OCI-LY1 (cell line): Measurements from ENCODE around the gene ARL8B.

ENCODE experiments used
- H2AFZ ChIP-seq: fragments of 200-600 bp; sonication (generic), shearing (Covaris generic); 2 replicates; pipeline ENCODE4 v1.6.0; 2014; ENCODE audit warnings: antibody characterized with exemption, mild to moderate bottlenecking, low read length
- H3F3A ChIP-seq: fragments of 200-600 bp; sonication (generic), shearing (Covaris generic); 2 replicates; pipeline ENCODE4 v1.6.0; 2014; ENCODE audit warnings: mild to moderate bottlenecking, antibody characterized with exemption, low read length, moderate library complexity; ENCODE audit not compliant: insufficient read depth
- H3K27ac ChIP-seq: fragments of 200-600 bp; sonication (generic); 2 replicates; pipeline ENCODE4 v1.5.1; 2014; ENCODE audit warnings: low read length, mixed run types, mild to moderate bottlenecking, low read depth; ENCODE audit not compliant: poor library complexity, severe bottlenecking
- H3K27me3 ChIP-seq: fragments of 200-600 bp; sonication (generic); 2 replicates; pipeline ENCODE4 v1.6.0; 2014; ENCODE audit warnings: antibody characterized with exemption, mild to moderate bottlenecking, low read length, moderate library complexity; ENCODE audit not compliant: insufficient read depth
- H3K36me3 ChIP-seq: fragments of 200-600 bp; sonication (generic); 2 replicates; pipeline ENCODE4 v1.6.1; 2014; ENCODE audit warnings: mild to moderate bottlenecking, antibody characterized with exemption, low read length, moderate library complexity, mixed read lengths; ENCODE audit not compliant: insufficient read depth
- H3K4me1 ChIP-seq: fragments of 200-600 bp; sonication (generic); 2 replicates; pipeline ENCODE4 v1.5.1; 2014; ENCODE audit warnings: mild to moderate bottlenecking, low read length, moderate library complexity; ENCODE audit not compliant: insufficient read depth, severe bottlenecking
- H3K4me2 ChIP-seq: fragments of 200-600 bp; sonication (generic), shearing (Covaris generic); 2 replicates; pipeline ENCODE4 v1.6.1; 2014; ENCODE audit warnings: low read length
- H3K4me3 ChIP-seq: fragments of 200-600 bp; sonication (generic); 2 replicates; pipeline ENCODE4 v1.5.1; 2014; ENCODE audit warnings: low read length, low read depth, mild to moderate bottlenecking, mixed read lengths; ENCODE audit not compliant: poor library complexity, severe bottlenecking
- H3K79me2 ChIP-seq: fragments of 200-600 bp; shearing (Covaris generic); 2 replicates; pipeline ENCODE4 v1.6.1; 2016; ENCODE audit warnings: mixed run types, low read length, mixed read lengths; ENCODE audit not compliant: insufficient read depth
- H3K9ac ChIP-seq: fragments of 200-600 bp; sonication (generic), shearing (Covaris generic); 2 replicates; pipeline ENCODE4 v1.6.1; 2014; ENCODE audit warnings: mild to moderate bottlenecking, low read length, mixed read lengths
- H3K9me2 ChIP-seq: fragments of 200-600 bp; sonication (generic), shearing (Covaris generic); 2 replicates; pipeline ENCODE4 v1.6.1; 2014; ENCODE audit warnings: low read depth, mild to moderate bottlenecking, low read length, mixed read lengths
- H3K9me3 ChIP-seq: fragments of 200-600 bp; shearing (Covaris generic); 2 replicates; pipeline ENCODE4 v1.6.1; 2014; ENCODE audit warnings: low read length, mixed read lengths
- H4K20me1 ChIP-seq: fragments of 200-600 bp; sonication (generic), shearing (Covaris generic); 2 replicates; pipeline ENCODE4 v1.6.0; 2016; ENCODE audit warnings: mild to moderate bottlenecking, low read length; ENCODE audit not compliant: insufficient read depth
- EZH2 ChIP-seq: fragments of 200-600 bp; sonication (generic), shearing (Covaris generic); IDR thresholded peaks from 2 replicates; pipeline ENCODE4 v1.8.0; 2017; ENCODE audit warnings: borderline replicate concordance, mixed run types, mild to moderate bottlenecking, antibody characterized with exemption, low read length, moderate library complexity, mixed read lengths
- TF ChIP-seq, protein P1 (sequence below): fragments of 200-600 bp; sonication (generic), shearing (Covaris generic); IDR thresholded peaks from 2 replicates; pipeline ENCODE4 v1.5.1; 2017; ENCODE audit warnings: mild to moderate bottlenecking, antibody characterized with exemption, low read length, moderate library complexity, mixed read lengths

ARL8B gene

DNA sequence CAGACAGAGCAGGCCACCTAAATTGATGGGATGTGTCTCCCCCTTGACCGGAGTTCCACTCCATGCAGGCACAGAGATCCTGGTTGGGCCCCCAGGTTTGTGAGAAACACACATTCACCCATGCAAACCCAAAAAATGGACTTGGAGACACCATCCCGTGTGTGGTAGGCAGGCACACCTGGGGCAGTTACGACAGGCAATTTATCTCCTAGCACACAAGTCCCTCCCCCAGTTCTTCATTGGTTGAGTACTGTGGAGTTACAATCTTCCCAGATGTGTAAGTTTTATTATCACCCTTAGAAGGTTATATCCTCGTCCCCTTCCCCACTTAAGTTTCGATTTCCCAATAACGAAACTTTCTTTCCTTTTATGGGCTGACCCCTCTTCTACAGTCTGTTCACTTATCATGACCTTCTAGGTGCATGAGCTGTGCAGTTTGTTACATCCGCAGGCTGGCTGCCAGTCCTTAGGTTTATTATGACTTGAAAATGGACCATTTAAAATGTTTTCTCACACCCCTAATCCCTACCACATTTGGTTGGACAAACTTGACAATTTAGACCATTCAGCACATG, 27.3 kb downstream of the ARL8B start:
- no peak overlapping the region for H3K9ac ChIP-seq
- H3K27me3 ChIP-seq = no peaks in the 10 kb centered on the region
- no peak overlapping the region for H3K4me2 ChIP-seq
- H3F3A ChIP-seq = no peaks in the 10 kb centered on the region
- peaks cover 41% of the 10 kb centered on the region for H3K36me3 ChIP-seq
- peaks cover 89% of the 10 kb centered on the region for H3K79me2 ChIP-seq
- H4K20me1 ChIP-seq = no peaks in the 10 kb centered on the region
- peaks cover 11% of the 10 kb centered on the region; the same call in 1 of the 2 replicates for H3K9me3 ChIP-seq
- TF ChIP-seq EZH2 = no peak
- TF ChIP-seq, protein P1, sequence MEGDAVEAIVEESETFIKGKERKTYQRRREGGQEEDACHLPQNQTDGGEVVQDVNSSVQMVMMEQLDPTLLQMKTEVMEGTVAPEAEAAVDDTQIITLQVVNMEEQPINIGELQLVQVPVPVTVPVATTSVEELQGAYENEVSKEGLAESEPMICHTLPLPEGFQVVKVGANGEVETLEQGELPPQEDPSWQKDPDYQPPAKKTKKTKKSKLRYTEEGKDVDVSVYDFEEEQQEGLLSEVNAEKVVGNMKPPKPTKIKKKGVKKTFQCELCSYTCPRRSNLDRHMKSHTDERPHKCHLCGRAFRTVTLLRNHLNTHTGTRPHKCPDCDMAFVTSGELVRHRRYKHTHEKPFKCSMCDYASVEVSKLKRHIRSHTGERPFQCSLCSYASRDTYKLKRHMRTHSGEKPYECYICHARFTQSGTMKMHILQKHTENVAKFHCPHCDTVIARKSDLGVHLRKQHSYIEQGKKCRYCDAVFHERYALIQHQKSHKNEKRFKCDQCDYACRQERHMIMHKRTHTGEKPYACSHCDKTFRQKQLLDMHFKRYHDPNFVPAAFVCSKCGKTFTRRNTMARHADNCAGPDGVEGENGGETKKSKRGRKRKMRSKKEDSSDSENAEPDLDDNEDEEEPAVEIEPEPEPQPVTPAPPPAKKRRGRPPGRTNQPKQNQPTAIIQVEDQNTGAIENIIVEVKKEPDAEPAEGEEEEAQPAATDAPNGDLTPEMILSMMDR = no peak
- peaks cover 7% of the 10 kb centered on the region for H3K4me1 ChIP-seq
- H3K9me2 ChIP-seq = no peaks in the 10 kb centered on the region
- no peak overlapping the region for H2AFZ ChIP-seq
- no peak overlapping the region for H3K4me3 ChIP-seq
- H3K27ac ChIP-seq = no peak overlapping the region

DNA sequence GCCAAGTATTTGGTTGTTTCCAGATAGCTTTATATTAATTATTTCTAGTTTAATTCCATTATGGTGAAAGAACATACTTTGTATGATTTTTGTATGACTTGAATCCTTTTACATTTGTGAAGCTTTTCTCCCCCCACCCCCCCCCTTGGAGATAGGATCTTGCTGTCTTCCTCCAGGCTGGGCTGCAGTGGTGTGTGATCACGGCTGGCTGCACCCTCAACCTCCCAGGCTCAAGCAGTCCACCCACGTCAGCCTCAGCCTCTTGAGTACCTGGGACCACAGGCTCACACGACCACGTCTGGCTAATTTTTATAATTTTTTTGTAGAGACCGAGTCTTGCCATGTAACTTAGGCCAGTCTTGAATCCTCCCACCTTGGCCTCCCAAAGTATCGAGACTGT, 29.5 kb downstream of the ARL8B start:
- Histone ChIP-seq H3K4me2 (no peak overlapping the region), H3K27ac (no peak overlapping the region), H4K20me1 (no peaks in the 10 kb centered on the region), H3K9ac (no peak overlapping the region), H3K36me3 (peaks cover 22% of the 10 kb centered on the region), H3F3A (no peaks in the 10 kb centered on the region), H3K4me3 (no peak overlapping the region), H2AFZ (no peak overlapping the region), H3K4me1 (peaks cover 7% of the 10 kb centered on the region), H3K9me2 (no peaks in the 10 kb centered on the region), H3K79me2 (peaks cover 89% of the 10 kb centered on the region), H3K9me3 (peaks cover 6% of the 10 kb centered on the region; the same call in 1 of the 2 replicates), H3K27me3 (no peaks in the 10 kb centered on the region)
- TF ChIP-seq, protein P1 = no peak
- no peak for TF ChIP-seq EZH2

DNA sequence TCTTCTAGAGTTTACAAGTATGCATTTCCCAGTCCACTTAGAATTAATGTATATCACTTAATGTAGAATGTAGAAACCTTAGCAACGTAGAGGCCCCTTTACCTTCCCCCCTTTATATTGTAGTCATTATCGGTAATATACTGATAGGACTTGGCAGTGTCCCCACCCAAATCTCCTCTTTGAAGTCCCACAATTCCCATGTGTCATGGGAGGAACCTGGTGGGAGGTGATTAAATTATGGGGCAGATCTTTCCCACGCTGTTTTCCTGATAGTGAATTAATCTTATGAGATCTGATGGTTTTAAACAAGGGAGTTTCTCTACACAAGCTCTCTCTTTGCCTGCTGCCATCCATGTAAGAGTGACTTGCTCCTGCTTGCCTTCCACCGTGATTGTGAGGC, 31.0 kb downstream of the ARL8B start:
- no peak overlapping the region for H3K27ac ChIP-seq
- no peak overlapping the region for H3K4me2 ChIP-seq
- TF ChIP-seq, protein P1 = no peak
- no peak for TF ChIP-seq EZH2
- no peaks in the 10 kb centered on the region for H3F3A ChIP-seq
- H3K9ac ChIP-seq = no peak overlapping the region
- H4K20me1 ChIP-seq = no peaks in the 10 kb centered on the region
- H2AFZ ChIP-seq = no peak overlapping the region
- H3K9me2 ChIP-seq = no peaks in the 10 kb centered on the region
- peaks cover 7% of the 10 kb centered on the region for H3K4me1 ChIP-seq
- peaks cover 92% of the 10 kb centered on the region for H3K79me2 ChIP-seq
- no peaks in the 10 kb centered on the region for H3K27me3 ChIP-seq
- H3K36me3 ChIP-seq = peaks cover 10% of the 10 kb centered on the region; the same call in 1 of the 2 replicates
- no peak overlapping the region for H3K4me3 ChIP-seq
- no peaks in the 10 kb centered on the region for H3K9me3 ChIP-seq
